NB4 (cell line): ENCODE data around the gene GPR108.

Experiments used
- POLR2A ChIP-seq: IDR thresholded peaks from 2 replicates; pipeline ENCODE4 v1.6.1; 2011; ENCODE audit warnings: mild to moderate bottlenecking; ENCODE audit not compliant: insufficient read length; ENCODE audit errors: extremely low read depth
- TF ChIP-seq, protein P1 (sequence below): IDR thresholded peaks from one replicate; pipeline ENCODE4 v1.5.1; 2012; ENCODE audit warnings: low read depth, low read length
- TF ChIP-seq, protein P2 (sequence below): IDR thresholded peaks from 2 replicates; pipeline ENCODE4 v1.6.1; 2011; ENCODE audit warnings: low read depth, low read length

- TF ChIP-seq, protein P1, sequence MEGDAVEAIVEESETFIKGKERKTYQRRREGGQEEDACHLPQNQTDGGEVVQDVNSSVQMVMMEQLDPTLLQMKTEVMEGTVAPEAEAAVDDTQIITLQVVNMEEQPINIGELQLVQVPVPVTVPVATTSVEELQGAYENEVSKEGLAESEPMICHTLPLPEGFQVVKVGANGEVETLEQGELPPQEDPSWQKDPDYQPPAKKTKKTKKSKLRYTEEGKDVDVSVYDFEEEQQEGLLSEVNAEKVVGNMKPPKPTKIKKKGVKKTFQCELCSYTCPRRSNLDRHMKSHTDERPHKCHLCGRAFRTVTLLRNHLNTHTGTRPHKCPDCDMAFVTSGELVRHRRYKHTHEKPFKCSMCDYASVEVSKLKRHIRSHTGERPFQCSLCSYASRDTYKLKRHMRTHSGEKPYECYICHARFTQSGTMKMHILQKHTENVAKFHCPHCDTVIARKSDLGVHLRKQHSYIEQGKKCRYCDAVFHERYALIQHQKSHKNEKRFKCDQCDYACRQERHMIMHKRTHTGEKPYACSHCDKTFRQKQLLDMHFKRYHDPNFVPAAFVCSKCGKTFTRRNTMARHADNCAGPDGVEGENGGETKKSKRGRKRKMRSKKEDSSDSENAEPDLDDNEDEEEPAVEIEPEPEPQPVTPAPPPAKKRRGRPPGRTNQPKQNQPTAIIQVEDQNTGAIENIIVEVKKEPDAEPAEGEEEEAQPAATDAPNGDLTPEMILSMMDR: no peak
- TF ChIP-seq POLR2A: no peak
- TF ChIP-seq, protein P2, sequence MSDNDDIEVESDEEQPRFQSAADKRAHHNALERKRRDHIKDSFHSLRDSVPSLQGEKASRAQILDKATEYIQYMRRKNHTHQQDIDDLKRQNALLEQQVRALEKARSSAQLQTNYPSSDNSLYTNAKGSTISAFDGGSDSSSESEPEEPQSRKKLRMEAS: no peak
These were observed 13.8 kb upstream of the GPR108 start for GRCh38 chr19:6751189-6751588.
